Measurements from ENCODE around the gene ZNF536. TPM values are rescaled to one million over a fixed set of nuclear protein-coding genes. Genes with fewer than 3 reads are reported as not detected.
"Not testable (repeated sequence)": the region's sequence is repeated elsewhere in the genome, so short reads cannot be mapped to it uniquely, and the experiment has no call there.

Gene ZNF536
- total RNA-seq, 1 experiment from 2014 or later = 0.41 TPM

GRCh38 chr19:30446120-30446519 is 73.9 kb downstream of the ZNF536 start:
- not testable (repeated sequence) for DNase-seq (ENCODE audit: low spot score)

- DNase-seq (ENCODE audit: low spot score) = no peak
Observed at GRCh38 chr19:30446850-30447552, 74.8 kb downstream of the ZNF536 start.

GRCh38 chr19:30447553-30447870 is 75.3 kb downstream of the ZNF536 start:
- no peak for DNase-seq (ENCODE audit: low spot score)

- DNase-seq (ENCODE audit: low spot score) = no peak
Observed at GRCh38 chr19:30448386-30449077, 76.3 kb downstream of the ZNF536 start.

GRCh38 chr19:30449078-30449590 is 77.0 kb downstream of the ZNF536 start:
- no peak for DNase-seq (ENCODE audit: low spot score)

- DNase-seq (ENCODE audit: low spot score) = no peak
Observed at GRCh38 chr19:30449673-30450072, 77.5 kb downstream of the ZNF536 start.

GRCh38 chr19:30450100-30450499 is 77.9 kb downstream of the ZNF536 start:
- peak; percentile 34 for DNase-seq (ENCODE audit: low spot score)

GRCh38 chr19:30450835-30451321 is 78.7 kb downstream of the ZNF536 start:
- DNase-seq (ENCODE audit: low spot score) = no peak

- DNase-seq (ENCODE audit: low spot score) = no peak
Observed at GRCh38 chr19:30452931-30453330, 80.7 kb downstream of the ZNF536 start.

- DNase-seq (ENCODE audit: low spot score) = no peak
Observed at GRCh38 chr19:30453743-30454142, 81.6 kb downstream of the ZNF536 start.

GRCh38 chr19:30455881-30456280 is 83.7 kb downstream of the ZNF536 start:
- no peak for DNase-seq (ENCODE audit: low spot score)

GRCh38 chr19:30457484-30457883 is 85.3 kb downstream of the ZNF536 start:
- no peak for DNase-seq (ENCODE audit: low spot score)

- no peak for DNase-seq (ENCODE audit: low spot score)
Observed at GRCh38 chr19:30459859-30460258, 87.7 kb downstream of the ZNF536 start.

GRCh38 chr19:30464162-30464561 is 92.0 kb downstream of the ZNF536 start:
- DNase-seq (ENCODE audit: low spot score) = no peak

GRCh38 chr19:30466598-30466997 is 94.4 kb downstream of the ZNF536 start:
- DNase-seq (ENCODE audit: low spot score) = not testable (repeated sequence)

GRCh38 chr19:30467239-30467638 is 95.1 kb downstream of the ZNF536 start:
- no peak for DNase-seq (ENCODE audit: low spot score)

GRCh38 chr19:30469774-30470173 is 97.6 kb downstream of the ZNF536 start:
- DNase-seq (ENCODE audit: low spot score) = no peak

GRCh38 chr19:30471441-30471840 is 99.3 kb downstream of the ZNF536 start:
- no peak for DNase-seq (ENCODE audit: low spot score)

GRCh38 chr19:30473334-30473867 is 101.2 kb downstream of the ZNF536 start:
- no peak for DNase-seq (ENCODE audit: low spot score)

GRCh38 chr19:30476997-30477396 is 104.8 kb downstream of the ZNF536 start:
- DNase-seq (ENCODE audit: low spot score) = no peak

- peak; percentile 46 for DNase-seq (ENCODE audit: low spot score)
Observed at GRCh38 chr19:30479231-30479630, 107.0 kb downstream of the ZNF536 start.

- DNase-seq (ENCODE audit: low spot score) = no peak
Observed at GRCh38 chr19:30480097-30480496, 107.9 kb downstream of the ZNF536 start.

- DNase-seq (ENCODE audit: low spot score) = no peak
Observed at GRCh38 chr19:30481063-30481462, 108.9 kb downstream of the ZNF536 start.
